Smooth muscle cell (in vitro differentiated cells): ENCODE measurements around the gene CYSLTR2. TPM values are rescaled to one million over a fixed set of nuclear protein-coding genes. Genes with fewer than 3 reads are reported as not detected.

ENCODE experiments used
- DNase-seq: peaks from one replicate; lab custom pipeline; 2025; ENCODE audit not compliant: unreplicated experiment; lab: John Stamatoyannopoulos, UW
- H2AFZ ChIP-seq: fragments of 200-600 bp; sonication (generic); 2 replicates; pipeline ENCODE4 v1.6.0; 2016; ENCODE audit warnings: antibody characterized with exemption, low read depth, mild to moderate bottlenecking
- H3F3A ChIP-seq: fragments of 200-600 bp; sonication (generic); 2 replicates; pipeline ENCODE4 v1.6.0; 2017; ENCODE audit warnings: antibody characterized with exemption, low read depth
- H3K27ac ChIP-seq: fragments of 200-600 bp; sonication (generic); 2 replicates; pipeline ENCODE4 v1.5.1; 2016; ENCODE audit warnings: low read depth, mild to moderate bottlenecking
- H3K27me3 ChIP-seq: fragments of 200-600 bp; sonication (generic); 2 replicates; pipeline ENCODE4 v1.6.1; 2016; ENCODE audit warnings: low read depth, mild to moderate bottlenecking
- H3K36me3 ChIP-seq: fragments of 200-600 bp; sonication (generic); 2 replicates; pipeline ENCODE4 v1.5.1; 2016; ENCODE audit warnings: low read depth
- H3K4me1 ChIP-seq: fragments of 200-600 bp; sonication (generic); 2 replicates; pipeline ENCODE4 v1.5.1; 2016; ENCODE audit warnings: low read depth
- H3K4me2 ChIP-seq: fragments of 200-600 bp; sonication (generic); 2 replicates; pipeline ENCODE4 v1.6.0; 2016; ENCODE audit warnings: mild to moderate bottlenecking
- H3K4me3 ChIP-seq: fragments of 200-600 bp; sonication (generic); 2 replicates; pipeline ENCODE4 v1.5.1; 2016; ENCODE audit warnings: mild to moderate bottlenecking
- H3K79me2 ChIP-seq: fragments of 200-600 bp; sonication (generic); 2 replicates; pipeline ENCODE4 v1.6.0; 2016; ENCODE audit warnings: low read depth, mild to moderate bottlenecking
- H3K9ac ChIP-seq: fragments of 200-600 bp; sonication (generic); 2 replicates; pipeline ENCODE4 v1.6.0; 2016; ENCODE audit warnings: low read depth
- H3K9me3 ChIP-seq: fragments of 200-600 bp; sonication (generic); replicated peaks from 2 replicates; pipeline ENCODE4 v1.5.1; 2016; ENCODE audit warnings: low read depth
- H4K20me1 ChIP-seq: fragments of 200-600 bp; sonication (generic); 2 replicates; pipeline ENCODE4 v1.6.0; 2016; ENCODE audit warnings: low read depth
- CTCF ChIP-seq: fragments of 200-600 bp; sonication (generic); IDR thresholded peaks from 2 replicates; pipeline ENCODE4 v1.5.1; 2017; ENCODE audit warnings: borderline replicate concordance, mild to moderate bottlenecking, antibody characterized with exemption; ENCODE audit not compliant: insufficient read depth, poor library complexity, severe bottlenecking
- WGBS: methylation state at CpG from one replicate; pipeline ENCODE4 v1.1.7; 2016; ENCODE audit warnings: low lambda C conversion rate; 5-methylcytosine and 5-hydroxymethylcytosine counted together
- polyA plus RNA-seq: library from polyadenylated mRNA; unstranded; fragments of >200 nt; fragmentation: Nextera tagmentation; extraction: Ambion mirVana; gene quantifications from 2 replicates; pipeline ENCODE4 v1.2.1, GENCODE V29; 2016
- total RNA-seq: library from RNA; depleted of rRNA; stranded (reverse); fragments of >200 nt; gene quantifications from 2 replicates; pipeline ENCODE4 v1.2.3, GENCODE V29; 2014

Gene CYSLTR2
- total and polyA plus RNA-seq, 2 experiments from 2014 or later: 0.54 to 0.71 TPM

DNA sequence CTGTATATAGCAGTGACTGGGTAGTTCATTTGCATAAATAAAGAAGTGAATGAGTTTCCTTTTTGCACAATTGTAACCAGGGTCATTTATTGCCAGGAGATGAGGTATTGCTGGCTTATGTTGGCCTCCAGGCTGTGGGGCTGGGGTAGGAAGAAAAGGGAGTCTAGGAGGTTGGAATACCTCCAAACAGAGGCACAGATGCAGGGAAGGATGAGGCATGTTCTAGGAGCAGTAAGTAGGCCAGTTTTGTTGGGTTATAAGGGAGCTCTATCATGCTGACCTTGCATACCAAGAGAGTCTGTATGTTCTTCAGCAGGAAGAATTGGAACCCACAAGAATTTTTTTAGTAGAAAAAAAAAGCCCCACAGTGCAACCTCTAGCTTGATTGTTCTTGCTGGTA lies 17.2 kb upstream of the CYSLTR2 start:
- TF ChIP-seq CTCF: no peak
- Histone ChIP-seq H3K36me3 (no peaks in the 10 kb centered on the region), H3K79me2 (no peaks in the 10 kb centered on the region), H4K20me1 (no peaks in the 10 kb centered on the region), H2AFZ (no peak overlapping the region), H3K4me1 (no peaks in the 10 kb centered on the region), H3K9ac (no peak overlapping the region), H3K27ac (no peak overlapping the region), H3K4me2 (no peak overlapping the region), H3K27me3 (no peaks in the 10 kb centered on the region), H3F3A (no peaks in the 10 kb centered on the region), H3K4me3 (no peak overlapping the region), H3K9me3 (no peaks in the 10 kb centered on the region)
- DNase-seq: no peak

DNA sequence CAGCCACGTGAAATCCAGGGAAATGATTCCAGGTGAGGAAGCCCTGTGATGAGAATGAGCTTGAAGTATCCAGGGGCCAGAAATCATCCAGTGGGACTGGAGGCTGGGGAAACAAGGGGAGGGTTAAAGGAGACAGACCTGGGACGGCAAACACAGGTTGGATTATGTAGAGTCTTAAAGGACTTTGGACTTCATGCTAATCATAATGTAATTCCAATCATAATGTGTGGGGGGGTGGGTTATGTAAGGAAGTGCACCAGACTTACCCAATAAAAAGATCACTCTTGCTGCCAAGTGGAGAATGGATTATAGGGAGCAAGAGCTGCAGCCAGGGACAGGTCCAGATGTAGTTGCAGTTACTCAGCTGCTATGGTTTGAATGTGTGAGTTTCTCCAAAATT lies 16.1 kb upstream of the CYSLTR2 start:
- Histone ChIP-seq H3K79me2 (no peaks in the 10 kb centered on the region), H2AFZ (no peak overlapping the region), H3K4me3 (no peak overlapping the region), H3K36me3 (no peaks in the 10 kb centered on the region), H3K27me3 (no peaks in the 10 kb centered on the region), H3K27ac (no peak overlapping the region), H4K20me1 (no peaks in the 10 kb centered on the region), H3F3A (no peaks in the 10 kb centered on the region), H3K9me3 (no peaks in the 10 kb centered on the region), H3K4me1 (no peaks in the 10 kb centered on the region), H3K4me2 (no peak overlapping the region), H3K9ac (no peak overlapping the region)
- WGBS: 52% methylated on average over 2 of the region's 2 CpGs
- TF ChIP-seq CTCF: no peak
- no peak for DNase-seq

- Histone ChIP-seq H3K4me1 (no peaks in the 10 kb centered on the region), H3F3A (no peaks in the 10 kb centered on the region), H3K27ac (no peak overlapping the region), H4K20me1 (no peaks in the 10 kb centered on the region), H2AFZ (no peak overlapping the region), H3K9ac (no peak overlapping the region), H3K27me3 (no peaks in the 10 kb centered on the region), H3K9me3 (no peaks in the 10 kb centered on the region), H3K4me3 (no peak overlapping the region), H3K4me2 (no peak overlapping the region), H3K79me2 (no peaks in the 10 kb centered on the region), H3K36me3 (no peaks in the 10 kb centered on the region)
- no peak for TF ChIP-seq CTCF
- DNase-seq: no peak
- 95% methylated on average over 7 of the region's 7 CpGs for WGBS
Measured at GRCh38 chr13:48640767-48641166, 13.0 kb upstream of the CYSLTR2 start.

DNA sequence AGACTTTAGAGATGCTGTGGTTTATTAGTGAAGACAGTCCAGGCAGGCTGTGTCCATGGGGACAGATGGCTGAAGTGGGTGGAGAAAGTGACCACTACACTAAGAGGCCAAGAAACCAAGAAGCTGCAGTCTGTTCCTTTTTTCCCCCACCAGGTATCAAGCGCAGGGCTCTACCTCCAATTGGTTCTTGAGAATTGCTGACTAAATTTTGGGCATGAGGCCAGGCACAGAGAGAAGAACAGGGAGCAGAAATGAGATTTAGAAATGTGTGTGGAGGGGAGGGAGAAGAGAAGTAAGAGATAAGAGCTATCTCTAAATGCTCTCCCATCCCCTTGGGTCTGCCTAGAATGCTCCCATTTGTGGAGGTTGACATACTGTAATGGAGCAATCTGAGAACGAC lies 12.3 kb upstream of the CYSLTR2 start:
- no peaks in the 10 kb centered on the region for H3K27me3 ChIP-seq
- H3K4me1 ChIP-seq: no peaks in the 10 kb centered on the region
- no peaks in the 10 kb centered on the region for H3K9me3 ChIP-seq
- no peaks in the 10 kb centered on the region for H4K20me1 ChIP-seq
- TF ChIP-seq CTCF: no peak
- H3K79me2 ChIP-seq: no peaks in the 10 kb centered on the region
- 91% methylated on average over 2 of the region's 2 CpGs for WGBS
- no peak overlapping the region for H3K9ac ChIP-seq
- no peaks in the 10 kb centered on the region for H3K36me3 ChIP-seq
- DNase-seq: no peak
- H3K4me2 ChIP-seq: no peak overlapping the region
- no peak overlapping the region for H3K27ac ChIP-seq
- no peaks in the 10 kb centered on the region for H3F3A ChIP-seq
- no peak overlapping the region for H2AFZ ChIP-seq
- H3K4me3 ChIP-seq: no peak overlapping the region
